ENCODE measurements around the gene RYR2.

RYR2 gene

GRCh38 chr1:237206065-237206414, 164.1 kb downstream of the RYR2 start:
- DNase-seq = no peak

- DNase-seq = no peak
Observed at GRCh38 chr1:237211031-237211430, 169.0 kb downstream of the RYR2 start.

GRCh38 chr1:237211540-237211939, 169.6 kb downstream of the RYR2 start:
- no peak for DNase-seq

- DNase-seq = peak; percentile 3
Observed at GRCh38 chr1:237219751-237220642, 178.0 kb downstream of the RYR2 start.

- no peak for DNase-seq
Observed at GRCh38 chr1:237223419-237223818, 181.4 kb downstream of the RYR2 start.

- no peak for DNase-seq
Observed at GRCh38 chr1:237226177-237226944, 184.4 kb downstream of the RYR2 start.

GRCh38 chr1:237227476-237227875, 185.5 kb downstream of the RYR2 start:
- DNase-seq = no peak

GRCh38 chr1:237228421-237228820, 186.4 kb downstream of the RYR2 start:
- DNase-seq = no peak

- DNase-seq = no peak
Observed at GRCh38 chr1:237229333-237229732, 187.3 kb downstream of the RYR2 start.

- DNase-seq = no peak
Observed at GRCh38 chr1:237232501-237232900, 190.5 kb downstream of the RYR2 start.

GRCh38 chr1:237235091-237235490, 193.1 kb downstream of the RYR2 start:
- no peak for DNase-seq

- no peak for DNase-seq
Observed at GRCh38 chr1:237237721-237238120, 195.7 kb downstream of the RYR2 start.

- DNase-seq = no peak
Observed at GRCh38 chr1:237239248-237239647, 197.3 kb downstream of the RYR2 start.

GRCh38 chr1:237241038-237241437, 199.1 kb downstream of the RYR2 start:
- DNase-seq = no peak

- no peak for DNase-seq
Observed at GRCh38 chr1:237244778-237245177, 202.8 kb downstream of the RYR2 start.

- DNase-seq = no peak
Observed at GRCh38 chr1:237247442-237247841, 205.5 kb downstream of the RYR2 start.

GRCh38 chr1:237249120-237249519, 207.1 kb downstream of the RYR2 start:
- DNase-seq = no peak

GRCh38 chr1:237250055-237250454, 208.1 kb downstream of the RYR2 start:
- no peak for DNase-seq

- no peak for DNase-seq
Observed at GRCh38 chr1:237255071-237255470, 213.1 kb downstream of the RYR2 start.

GRCh38 chr1:237258871-237259270, 216.9 kb downstream of the RYR2 start:
- no peak for DNase-seq

GRCh38 chr1:237261198-237261597, 219.2 kb downstream of the RYR2 start:
- no peak for DNase-seq

GRCh38 chr1:237267743-237268142, 225.8 kb downstream of the RYR2 start:
- no peak for DNase-seq

GRCh38 chr1:237269938-237270337, 228.0 kb downstream of the RYR2 start:
- no peak for DNase-seq

GRCh38 chr1:237270353-237270752, 228.4 kb downstream of the RYR2 start:
- no peak for DNase-seq
